Duodenal mucosa (tissue), 2 donors: ENCODE results near the gene TSPAN2.
A peak's percentile ranks its signal among the peaks of the same experiment; 100 is the strongest.

ENCODE experiments used
- H3K27ac ChIP-seq: one replicate; pipeline ENCODE4 v1.7.0; 2013; ENCODE audit warnings: low read depth, low read length
- H3K27me3 ChIP-seq, 2 donors: one replicate each; pipeline ENCODE4 v1.7.0; 2013; ENCODE audit warnings: low read length in 2 of 2, control low read depth in 1 of 2; ENCODE audit not compliant: insufficient read depth in 2 of 2, control insufficient read depth in 1 of 2
- H3K36me3 ChIP-seq, 2 donors: one replicate each; pipeline ENCODE4 v1.7.0; 2013; ENCODE audit warnings: low read length in 2 of 2, control low read depth in 1 of 2; ENCODE audit not compliant: insufficient read depth in 2 of 2, control insufficient read depth in 1 of 2
- H3K4me1 ChIP-seq, 2 donors: one replicate each; pipeline ENCODE4 v1.7.0; 2013; ENCODE audit warnings: low read length in 2 of 2, control low read depth in 1 of 2; ENCODE audit not compliant: insufficient read depth in 2 of 2, control insufficient read depth in 1 of 2
- H3K4me3 ChIP-seq, 2 donors: one replicate each; pipeline ENCODE4 v1.7.0; 2013; ENCODE audit warnings: low read length in 2 of 2, low read depth in 1 of 2
- H3K9ac ChIP-seq, 2 donors: one replicate each; pipeline ENCODE4 v1.7.0; 2013; ENCODE audit warnings: low read length in 2 of 2, low read depth in 1 of 2
- H3K9me3 ChIP-seq, 2 donors: one replicate each; pipeline ENCODE4 v1.7.0; 2013; ENCODE audit warnings: low read length in 2 of 2, control low read depth in 1 of 2; ENCODE audit not compliant: control insufficient read depth in 1 of 2

TSPAN2 gene

GRCh38 chr1:115091572-115091971, 2.3 kb upstream of the TSPAN2 start:
- no peaks in the 10 kb centered on the region for H3K9me3 ChIP-seq

GRCh38 chr1:115090956-115091355, 1.7 kb upstream of the TSPAN2 start:
- Histone ChIP-seq H3K27ac (no peak overlapping the region), H3K27me3 (no peaks in the 10 kb centered on the region), H3K4me3 (no peak overlapping the region), H3K4me1 (peaks cover 7 to 10% of the 10 kb centered on the region in 2 donors), H3K36me3 (no peaks in the 10 kb centered on the region), H3K9me3 (no peaks in the 10 kb centered on the region), H3K9ac (no peak overlapping the region)

More at GRCh38 chr1:115091572-115091971, 2.3 kb upstream of the TSPAN2 start:
- Histone ChIP-seq H3K36me3 (no peaks in the 10 kb centered on the region), H3K27me3 (no peaks in the 10 kb centered on the region), H3K9ac (no peak overlapping the region), H3K27ac (no peak overlapping the region), H3K4me1 (peaks cover 7 to 10% of the 10 kb centered on the region in 2 donors), H3K4me3 (no peak overlapping the region)

- Histone ChIP-seq H3K4me1 (peaks cover 7 to 11% of the 10 kb centered on the region in 2 donors), H3K27me3 (no peaks in the 10 kb centered on the region), H3K9ac (peak overlapping the region in 1 of 2 donors; percentile 50), H3K36me3 (no peaks in the 10 kb centered on the region), H3K27ac (peak overlapping the region; percentile 28), H3K4me3 (no peak overlapping the region), H3K9me3 (no peaks in the 10 kb centered on the region)
Measured at GRCh38 chr1:115090540-115090939, 1.2 kb upstream of the TSPAN2 start.

- Histone ChIP-seq H3K9ac (peak overlapping the region; percentile 36 to 50), H3K4me1 (peaks cover 7 to 14% of the 10 kb centered on the region in 2 donors), H3K27me3 (no peaks in the 10 kb centered on the region), H3K9me3 (no peaks in the 10 kb centered on the region), H3K36me3 (no peaks in the 10 kb centered on the region), H3K27ac (peak overlapping the region; percentile 28), H3K4me3 (peak overlapping the region; percentile 63 to 81)
Measured at GRCh38 chr1:115090186-115090490, 835 bp upstream of the TSPAN2 start.

- no peaks in the 10 kb centered on the region for H3K36me3 ChIP-seq
- peaks cover 7 to 14% of the 10 kb centered on the region in 2 donors for H3K4me1 ChIP-seq
- peak overlapping the region; percentile 63 to 81 for H3K4me3 ChIP-seq
- H3K27ac ChIP-seq: peak overlapping the region; percentile 42
- no peaks in the 10 kb centered on the region for H3K27me3 ChIP-seq
- H3K9me3 ChIP-seq: no peaks in the 10 kb centered on the region
- H3K9ac ChIP-seq: peak overlapping the region; percentile 21 to 45
Measured at GRCh38 chr1:115088871-115089419, 358 bp downstream of the TSPAN2 start.

- peak overlapping the region; percentile 21 to 45 for H3K9ac ChIP-seq
- peak overlapping the region; percentile 63 to 81 for H3K4me3 ChIP-seq
- no peaks in the 10 kb centered on the region for H3K36me3 ChIP-seq
- H3K27me3 ChIP-seq: no peaks in the 10 kb centered on the region
- H3K9me3 ChIP-seq: no peaks in the 10 kb centered on the region
- peaks cover 7 to 14% of the 10 kb centered on the region in 2 donors for H3K4me1 ChIP-seq
- no peak overlapping the region for H3K27ac ChIP-seq
Measured at GRCh38 chr1:115088115-115088778, 1.1 kb downstream of the TSPAN2 start.

- H3K4me1 ChIP-seq: peaks cover 7 to 14% of the 10 kb centered on the region in 2 donors
- no peak overlapping the region for H3K9ac ChIP-seq
- no peaks in the 10 kb centered on the region for H3K9me3 ChIP-seq
- H3K27ac ChIP-seq: no peak overlapping the region
- no peaks in the 10 kb centered on the region for H3K27me3 ChIP-seq
- no peak overlapping the region for H3K4me3 ChIP-seq
- no peaks in the 10 kb centered on the region for H3K36me3 ChIP-seq
Measured at GRCh38 chr1:115086176-115086830, 3.0 kb downstream of the TSPAN2 start.

- H3K9ac ChIP-seq: peak overlapping the region in 1 of 2 donors; percentile 0
- H3K4me3 ChIP-seq: no peak overlapping the region
Measured at GRCh38 chr1:115084902-115085511, 4.3 kb downstream of the TSPAN2 start.

GRCh38 chr1:115082949-115083348, 6.4 kb downstream of the TSPAN2 start:
- Histone ChIP-seq H3K36me3 (no peaks in the 10 kb centered on the region), H3K27me3 (no peaks in the 10 kb centered on the region), H3K9me3 (no peaks in the 10 kb centered on the region), H3K4me1 (peaks cover 0 to 4% of the 10 kb centered on the region in 2 donors), H3K9ac (no peak overlapping the region), H3K27ac (no peak overlapping the region), H3K4me3 (no peak overlapping the region)

More at GRCh38 chr1:115084902-115085511, 4.3 kb downstream of the TSPAN2 start:
- peaks cover 7 to 9% of the 10 kb centered on the region in 2 donors for H3K4me1 ChIP-seq
- no peaks in the 10 kb centered on the region for H3K27me3 ChIP-seq
- H3K9me3 ChIP-seq: no peaks in the 10 kb centered on the region
- H3K36me3 ChIP-seq: no peaks in the 10 kb centered on the region
- H3K27ac ChIP-seq: peak overlapping the region; percentile 4

- Histone ChIP-seq H3K27ac (no peak overlapping the region), H3K9me3 (no peaks in the 10 kb centered on the region), H3K4me1 (no peaks in the 10 kb centered on the region), H3K4me3 (no peak overlapping the region), H3K27me3 (no peaks in the 10 kb centered on the region), H3K36me3 (no peaks in the 10 kb centered on the region), H3K9ac (no peak overlapping the region)
Measured at GRCh38 chr1:115078708-115079107, 10.6 kb downstream of the TSPAN2 start.
